Kidney glomerular epithelial cell (primary cell): ENCODE measurements around the gene PINK1.
A peak's percentile ranks its signal among the peaks of the same experiment; 100 is the strongest.
"Not testable (repeated sequence)": the region's sequence is repeated elsewhere in the genome, so short reads cannot be mapped to it uniquely, and the experiment has no call there.

Experiments used
- DNase-seq: peaks from one replicate; lab custom pipeline; 2025; lab: John Stamatoyannopoulos, UW

Gene PINK1

GRCh38 chr1:20644416-20644815 is 11.2 kb downstream of the PINK1 start:
- DNase-seq, result no peak

- no peak for DNase-seq
These were observed 12.2 kb downstream of the PINK1 start for GRCh38 chr1:20645414-20645813.

- no peak for DNase-seq
These were observed 15.2 kb downstream of the PINK1 start for GRCh38 chr1:20648438-20648837.

- no peak for DNase-seq
These were observed 15.7 kb downstream of the PINK1 start for GRCh38 chr1:20648946-20649345.

DNA sequence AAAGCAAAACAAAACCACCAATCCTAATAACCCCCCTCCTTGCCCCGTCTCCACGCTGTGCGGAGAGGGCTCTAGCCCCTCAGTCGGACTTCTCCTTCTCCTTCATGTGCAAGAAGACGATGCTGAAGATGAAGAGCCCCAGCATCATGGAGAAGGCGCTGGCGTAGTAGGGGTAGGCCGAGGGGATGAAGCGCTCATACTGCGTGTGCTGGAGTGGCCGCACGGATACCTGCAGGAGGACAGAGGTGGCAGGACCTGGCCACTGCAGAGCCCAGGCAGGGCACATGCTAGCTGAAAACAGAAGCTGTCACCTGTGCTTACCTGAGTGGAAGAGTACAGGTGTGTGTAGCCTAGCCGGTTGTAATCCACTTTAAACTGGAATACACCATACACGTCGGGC is 19.0 kb downstream of the PINK1 start:
- DNase-seq, result no peak

- DNase-seq, result no peak
These were observed 20.9 kb downstream of the PINK1 start for GRCh38 chr1:20654104-20654690.

GRCh38 chr1:20657024-20657423 is 23.8 kb downstream of the PINK1 start:
- DNase-seq, result no peak

DNA sequence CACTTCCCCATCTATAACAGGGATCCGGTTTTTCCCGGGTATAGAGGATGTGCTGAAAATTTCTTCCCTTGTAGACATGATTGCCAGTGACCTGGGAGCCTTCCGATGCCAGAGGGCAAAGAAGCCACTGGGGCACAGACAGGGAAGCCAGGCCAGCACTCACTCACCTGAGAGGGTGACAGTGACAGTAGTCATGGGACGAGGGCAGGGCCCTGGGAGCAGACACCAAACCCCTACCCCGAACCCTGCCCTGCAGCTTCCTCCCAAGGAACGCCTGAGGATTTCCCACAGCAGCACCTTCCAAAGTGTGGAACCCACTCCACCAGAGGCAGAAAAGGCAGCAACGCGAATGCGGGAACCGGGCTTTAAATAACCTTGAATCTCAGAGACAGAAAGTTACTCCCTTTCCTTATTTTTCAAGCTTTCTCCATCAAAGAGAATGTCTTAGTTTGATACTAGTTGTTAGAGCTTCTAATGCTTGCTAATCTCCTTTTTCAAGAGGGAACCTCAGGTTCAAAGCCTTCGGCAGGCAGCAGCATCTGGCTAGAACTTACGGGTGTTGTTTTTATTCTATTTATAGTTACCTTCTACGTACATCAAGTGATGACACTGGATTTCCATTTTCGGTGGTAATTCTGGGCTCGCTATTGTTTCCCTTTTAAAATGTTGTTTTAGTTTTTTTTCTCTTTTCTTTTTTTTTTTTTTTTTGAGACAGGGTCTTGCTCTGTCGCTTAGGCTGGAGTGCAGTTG is 25.1 kb downstream of the PINK1 start:
- no peak for DNase-seq

- no peak for DNase-seq
These were observed 27.1 kb downstream of the PINK1 start for GRCh38 chr1:20660363-20660762.

- DNase-seq, result no peak
These were observed 27.6 kb downstream of the PINK1 start for GRCh38 chr1:20660847-20661206.

DNA sequence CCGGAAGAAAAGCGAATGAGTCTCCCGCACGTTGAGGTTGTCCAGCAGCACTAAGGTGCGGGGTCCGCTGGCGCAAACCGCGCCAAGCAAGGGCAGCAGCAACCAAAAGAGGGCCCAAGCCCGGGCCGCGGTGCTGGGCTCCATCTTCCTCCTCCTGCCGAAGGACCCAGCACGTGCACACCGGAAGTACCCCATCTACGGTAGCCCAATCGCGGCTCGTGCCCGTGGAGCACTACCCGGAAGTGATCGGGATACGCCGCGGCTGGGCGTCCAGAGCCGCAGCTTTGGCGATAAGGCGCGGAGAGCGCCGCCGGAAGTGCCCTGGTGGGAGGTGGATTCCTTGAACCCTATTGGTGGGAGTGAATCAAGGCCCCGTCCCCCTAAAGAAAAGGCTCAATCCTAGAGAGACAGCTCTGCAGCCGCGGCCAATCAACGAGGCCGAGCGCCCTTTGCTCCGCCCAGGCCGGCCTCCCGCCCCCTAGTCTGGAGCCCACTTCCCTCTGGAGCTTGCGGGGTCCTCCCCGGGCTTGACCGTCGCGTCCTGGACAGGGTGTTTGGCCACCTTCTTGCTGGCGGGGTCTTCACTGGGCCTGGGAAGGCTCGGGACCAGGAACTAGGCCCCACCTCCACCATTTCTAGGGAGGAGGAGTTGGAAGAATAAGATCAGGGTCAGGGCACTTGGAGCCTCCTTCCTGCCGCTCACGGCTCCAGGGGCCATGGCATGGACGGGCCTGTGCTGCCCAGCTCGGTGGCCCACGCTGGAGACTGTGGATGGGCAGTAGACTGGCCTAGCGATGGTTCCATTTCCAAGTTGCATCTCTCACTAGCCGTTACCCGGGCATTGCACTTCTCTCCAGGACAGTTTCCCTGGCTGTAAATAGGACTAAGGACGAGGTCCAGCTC is 28.2 kb downstream of the PINK1 start, which contains the start of gene DDOST:
Gene DDOST (minus strand): TSS at position 163 of the 903 bp plus-strand sequence. CDS start 19 bp downstream, at position 144.
- DNase-seq, result peak; percentile 95

DNA sequence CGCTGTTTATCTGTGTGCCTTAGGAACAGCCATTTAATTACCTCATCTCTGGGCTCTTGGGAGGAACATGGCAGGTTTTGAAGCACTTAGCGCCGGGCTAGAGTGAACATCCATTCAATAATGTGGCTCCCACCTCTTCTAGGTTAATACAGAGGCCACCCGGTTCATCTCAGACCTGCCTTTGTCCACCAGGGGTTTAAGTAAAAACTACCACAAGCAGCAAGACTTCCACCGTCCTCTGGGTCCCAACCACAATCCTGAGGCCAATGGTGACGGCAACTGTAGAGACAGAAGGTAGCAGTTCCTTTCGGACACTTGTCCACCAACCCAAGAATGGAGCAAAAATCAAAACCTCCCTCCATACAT is 28.8 kb downstream of the PINK1 start:
- DNase-seq, result no peak

DNA sequence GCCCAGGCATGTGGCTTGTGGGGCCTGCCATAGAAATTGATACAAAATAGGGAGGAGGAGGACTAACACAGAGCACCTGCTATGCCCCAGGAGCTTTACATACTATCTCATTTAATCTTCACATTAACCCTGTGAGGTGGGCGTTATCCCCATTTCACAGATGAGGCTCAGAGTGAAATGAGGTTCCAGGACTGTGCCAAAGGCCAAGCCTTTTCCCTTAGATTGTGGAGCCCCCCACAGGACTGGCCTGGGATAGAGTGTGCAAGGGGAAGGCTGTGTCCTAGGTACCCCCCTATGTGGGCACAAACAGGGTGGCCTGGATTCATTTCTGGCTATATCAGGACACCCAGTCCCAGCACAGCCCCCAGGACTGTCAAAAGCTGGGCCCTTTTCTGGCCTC is 30.1 kb downstream of the PINK1 start:
- no peak for DNase-seq

GRCh38 chr1:20663969-20664715 is 30.9 kb downstream of the PINK1 start:
- DNase-seq, result no peak

GRCh38 chr1:20665726-20666125 is 32.5 kb downstream of the PINK1 start:
- DNase-seq, result no peak

GRCh38 chr1:20666146-20666545 is 32.9 kb downstream of the PINK1 start:
- no peak for DNase-seq

GRCh38 chr1:20666804-20667203 is 33.5 kb downstream of the PINK1 start:
- no peak for DNase-seq

DNA sequence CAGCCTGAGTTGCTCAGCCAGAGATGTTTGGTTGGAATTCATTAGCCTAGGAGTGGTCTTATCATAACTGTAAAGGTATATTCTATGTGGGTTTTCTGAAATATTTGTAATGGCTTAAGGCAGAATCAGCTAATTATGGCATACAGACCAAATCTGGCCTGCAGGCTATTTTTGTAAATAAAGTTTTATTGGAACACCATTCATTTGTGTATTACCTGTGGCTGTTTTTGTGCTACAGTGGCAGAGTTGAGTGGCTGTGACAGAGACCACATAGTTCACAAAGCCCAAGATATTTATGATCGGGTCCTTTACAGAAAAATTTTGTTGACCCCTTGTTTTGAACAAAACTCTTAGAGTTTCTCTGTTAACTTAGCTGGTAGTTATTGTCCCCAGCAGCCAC is 35.3 kb downstream of the PINK1 start:
- no peak for DNase-seq

- DNase-seq, result no peak
These were observed 37.7 kb downstream of the PINK1 start for GRCh38 chr1:20670936-20671335.

- no peak for DNase-seq
These were observed 39.0 kb downstream of the PINK1 start for GRCh38 chr1:20672265-20672632.

- DNase-seq, result not testable (repeated sequence)
These were observed 40.4 kb downstream of the PINK1 start for GRCh38 chr1:20673626-20674025.

DNA sequence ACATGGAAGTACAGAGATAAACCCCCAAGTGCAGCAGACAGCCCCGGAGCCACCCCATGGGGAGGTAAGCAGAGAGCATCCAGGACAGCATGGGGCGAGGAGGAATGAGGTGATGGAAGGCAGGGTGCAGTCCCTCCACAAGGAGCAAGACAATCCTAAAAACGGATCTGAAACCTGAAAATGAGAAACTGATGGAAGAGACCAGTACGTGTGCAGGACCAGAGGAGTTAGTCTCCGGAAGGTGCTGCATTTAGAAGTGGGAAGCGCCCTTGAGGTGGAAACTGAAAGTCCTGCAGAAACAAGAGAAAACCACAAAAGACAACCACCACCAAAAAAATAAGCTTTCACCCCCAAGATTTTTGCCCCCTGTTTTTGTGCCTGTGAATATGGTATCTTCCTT is 45.3 kb downstream of the PINK1 start:
- no peak for DNase-seq
